IPS DF 6.9 (cell line): ENCODE measurements around the gene SPATA20.

Source experiments
- DNase-seq: peaks from one replicate; pipeline ENCODE4 v3.0.0-alpha.2; 2013; ENCODE audit warnings: low read depth, low spot score
- H3K27ac ChIP-seq: one replicate; pipeline ENCODE4 v1.5.1; 2013; ENCODE audit warnings: low read length, control low read depth
- H3K27me3 ChIP-seq: 2 replicates; pipeline ENCODE4 v1.6.1; 2013; ENCODE audit warnings: mild to moderate bottlenecking, low read length; ENCODE audit not compliant: control insufficient read depth, insufficient read depth
- H3K36me3 ChIP-seq: 2 replicates; pipeline ENCODE4 v1.6.1; 2013; ENCODE audit warnings: low read length; ENCODE audit not compliant: control insufficient read depth, insufficient read depth
- H3K4me1 ChIP-seq: 2 replicates; pipeline ENCODE4 v1.6.1; 2013; ENCODE audit warnings: low read length; ENCODE audit not compliant: control insufficient read depth, insufficient read depth
- H3K4me3 ChIP-seq: 2 replicates; pipeline ENCODE4 v1.5.1; 2013; ENCODE audit warnings: mild to moderate bottlenecking, low read length
- H3K9me3 ChIP-seq: 2 replicates; pipeline ENCODE4 v1.6.1; 2013; ENCODE audit warnings: low read length, inconsistent platforms; ENCODE audit not compliant: control insufficient read depth, insufficient read depth
- WGBS: extraction: QIAGEN DNeasy Blood & Tissue Kit; methylation state at CpG from one replicate; pipeline ENCODE4 v1.1.7; 2013; ENCODE audit warnings: mixed read lengths, missing lambda C conversion rate; ENCODE audit not compliant: insufficient read length, insufficient coverage; 5-methylcytosine and 5-hydroxymethylcytosine counted together

SPATA20 gene

DNA sequence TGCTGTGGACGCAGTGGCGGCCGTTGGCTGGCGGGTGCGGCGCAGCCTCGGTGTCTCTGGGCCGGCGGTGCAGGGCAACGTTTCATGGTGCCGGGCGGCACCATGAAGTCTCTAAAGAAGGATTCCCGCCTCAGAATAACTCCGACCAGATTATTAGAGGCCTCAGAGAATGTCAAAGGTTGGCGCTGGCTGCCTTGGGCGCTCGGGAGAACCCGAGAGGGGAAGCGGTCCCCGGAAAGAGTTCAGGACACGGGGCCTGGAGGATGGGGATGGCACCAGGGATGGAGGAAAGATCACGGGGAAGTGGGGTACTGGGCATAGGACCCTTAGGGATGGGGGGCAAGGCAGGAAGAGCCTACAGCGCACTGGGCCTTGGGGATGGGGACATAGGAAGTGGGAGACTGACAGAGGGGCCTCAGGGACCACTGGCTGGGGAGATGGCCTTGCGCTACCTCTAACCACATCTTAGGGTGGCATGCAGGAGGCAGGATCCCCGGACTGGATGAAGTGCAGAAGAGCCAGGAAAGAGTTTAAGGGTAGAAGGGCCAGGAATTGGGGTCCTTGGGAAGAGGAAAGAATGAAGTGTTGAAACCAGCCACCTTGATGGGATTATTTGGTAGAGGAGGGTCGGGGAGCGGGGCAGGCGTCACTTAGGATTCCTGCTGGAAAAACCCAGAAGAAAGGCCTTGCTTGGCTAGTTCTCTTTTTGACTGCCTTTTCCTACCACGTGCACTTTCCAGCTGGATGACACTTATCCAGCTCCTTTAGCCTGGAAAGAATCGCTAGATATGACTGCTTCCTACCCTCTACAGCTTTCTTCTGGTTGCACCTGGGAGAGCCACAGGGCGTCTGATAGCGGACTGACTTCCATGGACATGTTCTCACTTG lies 38.2 kb upstream of the SPATA20 start:
- H3K27ac ChIP-seq: no peak overlapping the region
- no peaks in the 10 kb centered on the region; the same call in 1 of the 2 replicates for H3K27me3 ChIP-seq
- peak overlapping the region; percentile 81 for H3K4me3 ChIP-seq
- WGBS: no CpG with 5 or more reads among the region's 32 CpGs
- DNase-seq: no peak
- peaks cover 3% of the 10 kb centered on the region for H3K4me1 ChIP-seq
- no peaks in the 10 kb centered on the region for H3K9me3 ChIP-seq
- no peaks in the 10 kb centered on the region for H3K36me3 ChIP-seq

DNA sequence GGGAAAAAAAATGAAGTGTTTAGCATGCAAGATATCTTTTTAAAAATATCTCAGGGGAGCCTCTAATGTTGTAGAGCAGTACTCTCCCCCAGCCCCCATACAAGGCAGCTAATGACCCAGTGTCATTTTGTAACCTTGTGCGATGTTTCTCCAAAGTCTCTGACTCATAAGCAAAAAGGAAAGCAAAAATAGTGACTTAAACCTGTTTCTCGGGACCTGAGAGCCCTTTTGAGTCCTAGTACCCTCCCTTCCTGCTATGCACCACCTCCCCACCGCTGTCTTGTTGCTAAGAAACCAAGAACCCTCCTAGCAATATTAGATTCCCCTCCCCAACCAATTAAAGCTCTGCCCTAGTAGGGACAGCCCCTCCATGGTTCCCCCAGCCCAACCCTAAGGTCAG lies 35.9 kb upstream of the SPATA20 start:
- no peak overlapping the region for H3K4me3 ChIP-seq
- WGBS: no CpG with 5 or more reads among the region's 3 CpGs
- H3K9me3 ChIP-seq: no peaks in the 10 kb centered on the region
- no peaks in the 10 kb centered on the region; the same call in 1 of the 2 replicates for H3K27me3 ChIP-seq
- H3K27ac ChIP-seq: no peak overlapping the region
- H3K36me3 ChIP-seq: no peaks in the 10 kb centered on the region
- no peak for DNase-seq
- peaks cover 4% of the 10 kb centered on the region for H3K4me1 ChIP-seq

DNA sequence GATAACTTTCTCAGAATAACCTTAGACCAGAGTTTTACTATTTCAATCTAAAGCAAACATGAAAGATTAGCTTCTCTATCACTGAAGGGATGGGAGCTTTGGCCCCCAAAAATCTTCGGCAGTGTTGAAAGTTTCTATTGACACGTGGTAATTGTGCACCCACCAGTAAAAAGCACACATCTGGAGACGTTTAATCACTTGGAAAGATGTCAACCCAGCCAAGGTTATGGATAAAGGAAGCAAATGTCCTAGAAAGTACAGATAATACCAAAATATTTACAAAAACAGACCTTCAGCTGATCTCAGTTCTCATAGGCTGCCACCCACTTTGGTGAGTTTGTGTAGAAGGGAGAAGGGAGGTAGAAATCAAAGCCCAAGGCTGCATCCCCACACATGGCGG lies 33.5 kb upstream of the SPATA20 start:
- no peak for DNase-seq
- no peak overlapping the region for H3K27ac ChIP-seq
- peaks cover 4% of the 10 kb centered on the region for H3K4me1 ChIP-seq
- H3K9me3 ChIP-seq: no peaks in the 10 kb centered on the region
- WGBS: no CpG with 5 or more reads among the region's 4 CpGs
- H3K27me3 ChIP-seq: no peaks in the 10 kb centered on the region; the same call in 1 of the 2 replicates
- H3K4me3 ChIP-seq: no peak overlapping the region
- no peaks in the 10 kb centered on the region for H3K36me3 ChIP-seq

DNA sequence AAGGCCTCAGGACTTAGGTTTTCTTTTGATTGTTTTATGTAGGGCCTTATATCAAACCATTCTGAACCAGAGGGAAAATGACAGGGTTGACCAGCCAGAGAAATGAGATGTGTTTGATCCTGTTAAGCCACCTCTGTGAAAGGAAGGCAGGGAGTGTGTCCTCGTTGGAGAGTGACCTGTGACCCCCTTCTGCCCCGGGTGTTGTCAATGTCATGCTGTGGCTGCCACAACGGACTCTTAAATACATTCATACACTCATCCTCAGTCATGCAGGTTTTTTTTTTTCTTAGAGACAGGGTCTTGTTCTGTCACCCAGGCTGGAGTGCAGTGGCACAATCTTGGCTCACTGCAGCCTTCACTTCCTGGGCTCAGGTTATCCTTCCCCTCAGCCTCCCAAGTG lies 32.6 kb upstream of the SPATA20 start:
- WGBS: no CpG with 5 or more reads among the region's 3 CpGs
- no peaks in the 10 kb centered on the region for H3K36me3 ChIP-seq
- no peak overlapping the region for H3K4me3 ChIP-seq
- no peak overlapping the region for H3K27ac ChIP-seq
- H3K9me3 ChIP-seq: no peaks in the 10 kb centered on the region
- no peak for DNase-seq
- H3K4me1 ChIP-seq: 0 out of 2 replicates have a peak, but pooled peaks cover 1% of the 10 kb centered on the region
- no peaks in the 10 kb centered on the region; the same call in 1 of the 2 replicates for H3K27me3 ChIP-seq

DNA sequence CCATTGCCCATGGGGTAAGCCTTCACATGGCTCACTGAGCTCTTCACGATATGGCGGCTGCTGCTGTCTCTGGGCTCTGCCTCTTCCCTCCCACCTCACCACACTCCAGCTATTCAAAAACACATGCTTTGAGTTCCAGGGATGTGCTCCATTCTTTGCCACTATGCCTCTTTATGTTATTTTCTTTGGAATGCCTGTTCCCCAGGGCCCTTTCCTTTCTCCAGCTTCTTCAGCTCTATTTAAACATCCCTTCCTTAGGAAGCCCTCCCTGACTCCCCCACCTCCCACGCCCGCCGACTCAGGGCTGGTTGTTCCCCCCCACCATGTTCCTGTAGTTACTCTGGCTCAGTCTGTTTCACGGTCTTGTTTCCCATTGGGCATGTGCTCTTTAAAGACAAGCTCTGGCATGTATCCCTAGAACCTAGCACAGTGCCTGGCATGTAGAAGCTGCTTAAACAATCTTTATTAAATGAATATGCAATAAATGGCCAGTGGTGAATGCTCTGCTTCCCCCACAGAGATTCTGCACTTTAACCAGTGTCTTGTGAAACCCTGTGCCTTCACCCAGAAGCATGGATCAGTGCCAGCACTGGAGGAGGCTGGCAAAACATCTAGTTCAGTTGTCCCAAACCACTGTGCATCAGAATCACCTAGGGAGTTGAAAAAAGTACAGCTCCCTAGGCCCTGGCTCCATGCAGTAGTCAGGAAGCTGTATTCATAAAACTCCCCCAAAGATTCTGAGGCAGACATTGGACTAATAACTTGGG lies 31.9 kb upstream of the SPATA20 start:
- Histone ChIP-seq H3K27me3 (no peaks in the 10 kb centered on the region; the same call in 1 of the 2 replicates), H3K4me1 (0 out of 2 replicates have a peak, but pooled peaks cover 1% of the 10 kb centered on the region), H3K4me3 (no peak overlapping the region), H3K36me3 (no peaks in the 10 kb centered on the region), H3K27ac (no peak overlapping the region), H3K9me3 (no peaks in the 10 kb centered on the region)
- no CpG with 5 or more reads among the region's 6 CpGs for WGBS
- DNase-seq: no peak

DNA sequence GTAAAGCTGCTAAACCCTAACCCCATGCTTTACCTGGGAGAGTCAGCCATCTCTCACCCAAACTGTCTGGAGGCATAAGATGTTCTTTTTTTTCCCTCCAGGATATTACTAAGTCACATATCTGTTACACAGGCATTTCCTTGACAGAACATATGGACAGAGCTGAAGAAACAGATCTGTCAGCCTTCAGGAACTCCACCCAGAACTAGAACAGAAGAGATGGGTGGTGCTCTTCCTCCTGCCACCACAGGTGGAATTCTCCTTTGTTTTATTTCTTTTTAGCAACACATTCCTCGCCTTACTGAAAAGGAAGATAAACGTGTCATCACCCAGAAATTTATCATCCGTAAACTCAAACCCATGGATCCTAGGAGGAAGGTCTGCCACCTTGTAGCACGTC lies 30.0 kb upstream of the SPATA20 start:
- Histone ChIP-seq H3K4me3 (no peak overlapping the region), H3K36me3 (no peaks in the 10 kb centered on the region), H3K27ac (no peak overlapping the region), H3K27me3 (no peaks in the 10 kb centered on the region), H3K4me1 (0 out of 2 replicates have a peak, but pooled peaks cover 1% of the 10 kb centered on the region), H3K9me3 (no peaks in the 10 kb centered on the region)
- no peak for DNase-seq
- whole genome bisulfite sequencing: no CpG with 5 or more reads among the region's 4 CpGs

DNA sequence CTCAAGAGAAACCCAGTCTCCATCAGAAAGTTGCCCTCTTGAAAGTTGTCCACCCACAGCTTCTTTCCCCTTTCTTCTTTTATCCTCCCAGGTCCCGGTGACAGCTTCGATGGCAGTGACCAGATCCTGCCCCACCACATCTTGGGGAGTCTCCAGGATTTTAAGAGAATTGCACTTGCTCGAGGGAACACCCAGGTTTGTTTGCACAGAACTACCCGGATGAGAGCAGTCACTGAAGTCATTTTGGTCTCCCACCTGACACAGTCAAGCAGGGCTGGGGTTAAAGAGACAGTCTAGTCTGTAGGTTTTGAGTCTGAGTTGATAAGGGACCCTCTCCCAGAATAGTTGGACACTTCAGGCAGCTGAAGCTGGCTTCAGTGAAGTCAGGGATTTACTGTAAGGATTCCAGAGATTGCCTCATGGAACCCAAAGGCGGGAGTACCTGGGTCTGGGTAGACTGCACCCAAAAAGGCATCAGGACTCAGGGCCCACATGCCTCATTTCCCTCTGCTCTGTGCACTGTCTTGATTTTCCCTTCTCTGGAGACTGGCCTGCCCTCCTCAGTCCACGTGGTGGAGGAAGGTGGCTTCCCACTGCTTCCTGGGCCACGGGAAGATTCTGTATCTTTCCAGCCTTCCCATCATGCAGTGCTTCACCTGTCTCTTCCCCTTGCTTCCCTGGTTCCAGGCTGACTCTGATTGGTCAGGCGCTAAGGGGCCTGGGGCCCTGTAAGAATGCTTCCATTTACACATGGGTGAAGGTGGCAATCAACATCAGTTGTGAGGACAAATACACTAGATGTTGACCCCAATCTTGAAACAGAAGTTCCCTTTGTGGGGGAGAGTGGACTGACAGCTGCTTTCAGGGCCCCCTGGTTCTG lies 29.2 kb upstream of the SPATA20 start:
- Histone ChIP-seq H3K27ac (no peak overlapping the region), H3K4me1 (0 out of 2 replicates have a peak, but pooled peaks cover 1% of the 10 kb centered on the region), H3K9me3 (no peaks in the 10 kb centered on the region), H3K36me3 (no peaks in the 10 kb centered on the region), H3K27me3 (no peaks in the 10 kb centered on the region), H3K4me3 (no peak overlapping the region)
- no CpG with 5 or more reads among the region's 8 CpGs for WGBS
- no peak for DNase-seq

DNA sequence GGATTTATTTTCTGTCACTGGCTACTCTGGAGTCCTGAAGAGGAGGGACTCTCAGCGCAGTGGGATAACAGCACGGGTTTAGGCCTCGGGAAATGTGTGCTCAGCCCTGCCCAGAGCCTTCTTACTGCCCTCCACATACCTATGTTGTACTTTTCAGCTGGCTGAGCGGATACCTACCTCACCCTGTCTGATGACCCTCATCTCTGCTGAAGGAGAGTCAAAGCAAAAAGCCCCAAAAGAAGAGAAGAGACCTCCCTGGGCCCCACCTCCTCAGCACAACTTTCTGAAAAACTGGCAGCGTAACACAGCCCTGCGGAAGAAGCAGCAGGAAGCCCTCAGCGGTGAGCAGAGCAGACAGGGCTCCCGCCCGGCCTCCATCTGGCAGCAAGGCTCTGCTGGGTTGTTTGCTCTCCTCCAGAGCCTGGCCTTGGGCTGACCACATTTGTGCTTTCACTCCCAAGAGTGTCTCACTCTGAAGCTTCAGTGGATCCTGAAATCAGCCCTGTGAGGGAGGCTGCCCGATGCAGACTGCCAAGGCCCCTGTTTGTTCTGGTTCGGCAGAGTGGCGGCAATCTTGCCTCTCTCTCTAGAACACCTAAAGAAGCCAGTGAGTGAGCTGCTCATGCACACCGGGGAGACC lies 28.5 kb upstream of the SPATA20 start:
- DNase-seq: no peak
- no peak overlapping the region for H3K27ac ChIP-seq
- H3K4me3 ChIP-seq: no peak overlapping the region
- H3K9me3 ChIP-seq: no peaks in the 10 kb centered on the region
- WGBS: no CpG with 5 or more reads among the region's 13 CpGs
- H3K4me1 ChIP-seq: 0 out of 2 replicates have a peak, but pooled peaks cover 1% of the 10 kb centered on the region
- no peaks in the 10 kb centered on the region for H3K36me3 ChIP-seq
- no peaks in the 10 kb centered on the region for H3K27me3 ChIP-seq

DNA sequence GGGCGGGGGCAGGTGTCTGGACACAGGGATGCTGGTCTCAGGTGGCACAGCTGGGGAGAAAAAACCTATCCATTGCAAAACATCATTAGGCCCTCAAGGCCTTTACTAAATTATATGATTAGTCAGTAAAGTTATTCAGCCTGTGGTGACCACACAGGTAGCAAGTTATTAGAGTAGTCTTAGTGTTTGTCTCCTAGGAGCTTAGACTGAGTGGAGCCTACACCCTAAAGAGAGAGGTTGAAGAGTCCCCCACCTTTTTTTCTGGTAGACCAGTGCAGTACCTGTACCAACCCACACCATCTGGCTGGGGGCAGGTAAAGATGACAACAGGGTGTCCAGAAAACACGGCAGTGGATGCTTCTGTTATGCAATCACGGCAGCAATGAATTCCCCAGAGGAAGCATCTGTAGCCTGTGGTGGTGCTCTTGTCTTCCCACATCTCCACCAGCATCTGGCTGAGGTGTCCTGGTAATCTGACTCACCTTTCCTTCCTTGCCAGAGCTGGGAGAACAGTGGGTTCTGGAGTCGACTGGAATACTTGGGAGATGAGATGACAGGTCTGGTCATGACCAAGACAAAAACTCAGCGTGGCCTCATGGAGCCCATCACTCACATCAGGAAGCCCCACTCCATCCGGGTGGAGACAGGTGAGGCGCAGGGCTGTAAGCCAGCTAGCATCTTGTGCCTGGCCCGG lies 27.7 kb upstream of the SPATA20 start:
- H3K36me3 ChIP-seq: no peaks in the 10 kb centered on the region
- 0 out of 2 replicates have a peak, but pooled peaks cover 1% of the 10 kb centered on the region for H3K4me1 ChIP-seq
- no peak overlapping the region for H3K27ac ChIP-seq
- H3K27me3 ChIP-seq: no peaks in the 10 kb centered on the region
- no peaks in the 10 kb centered on the region for H3K9me3 ChIP-seq
- no peak for DNase-seq
- no peak overlapping the region for H3K4me3 ChIP-seq
- WGBS: no CpG with 5 or more reads among the region's 8 CpGs
